Anterior cingulate cortex (tissue), 58 donors: Measurements from ENCODE around the gene MAGI1.
A peak's percentile ranks its signal among the peaks of the same experiment; 100 is the strongest.

Source experiments
- DNase-seq, 58 donors: peaks; one replicate each; lab custom pipeline; 2025; lab: John Stamatoyannopoulos, UW

MAGI1 gene

DNA sequence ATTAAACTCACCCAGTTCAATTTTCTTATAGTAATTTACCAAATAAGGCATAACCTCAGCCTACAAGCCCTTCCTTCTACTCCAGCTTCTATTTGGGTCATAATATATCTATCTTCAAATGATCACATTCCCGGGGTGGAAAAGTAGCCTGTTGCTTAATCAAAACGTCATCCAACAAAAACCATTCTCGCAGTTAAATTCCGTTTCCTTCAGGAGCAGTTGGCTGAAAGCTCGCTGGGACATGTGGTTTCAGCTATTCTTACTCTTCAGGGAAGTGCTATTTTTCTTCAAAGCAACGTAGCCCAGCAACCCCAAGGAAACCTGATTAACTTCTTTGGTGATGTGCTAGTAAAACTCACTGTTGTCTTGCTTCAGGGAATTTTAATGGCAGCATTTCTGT lies 59.6 kb downstream of the MAGI1 start:
- peak in 12 of 58 donors; percentile 3 to 33 (median 12) for DNase-seq

DNA sequence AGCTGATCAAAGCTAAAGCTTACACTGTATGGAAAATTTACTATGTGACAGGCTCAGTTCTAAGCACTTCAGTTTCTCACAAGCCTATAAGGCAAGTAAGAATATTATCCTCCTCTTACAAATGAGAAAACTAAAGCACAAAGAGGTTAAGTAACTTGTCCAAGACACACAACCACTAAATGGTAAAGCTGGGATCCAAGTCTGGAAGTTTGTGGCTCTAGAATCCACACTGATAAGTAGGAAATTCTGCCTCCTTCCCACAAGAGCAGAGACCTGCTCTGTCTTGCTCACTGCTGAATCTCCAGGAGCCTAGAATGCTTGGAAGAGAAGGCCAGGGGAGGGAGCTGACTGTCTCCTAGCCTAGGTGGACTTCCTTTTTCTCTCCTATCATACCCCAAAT lies 60.6 kb downstream of the MAGI1 start:
- no peak for DNase-seq

DNA sequence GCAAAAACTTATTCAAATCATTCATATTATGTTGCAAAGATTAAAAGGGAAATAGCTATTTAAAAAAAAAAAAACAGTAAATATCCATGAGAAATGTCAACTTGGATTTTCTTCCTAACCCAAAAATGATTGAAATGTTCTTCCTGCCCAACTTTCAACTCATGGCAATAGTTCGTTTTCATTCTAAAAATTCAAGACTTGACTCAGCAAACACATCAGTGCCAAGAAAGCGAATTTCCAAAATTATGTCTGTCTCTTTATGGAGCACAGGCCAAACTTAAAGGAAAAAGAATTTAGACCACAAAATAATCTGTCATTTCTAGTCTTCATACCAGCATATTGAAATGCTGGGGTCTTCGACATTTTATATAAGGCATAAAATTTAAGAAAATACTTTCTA lies 63.7 kb downstream of the MAGI1 start:
- DNase-seq = no peak

DNA sequence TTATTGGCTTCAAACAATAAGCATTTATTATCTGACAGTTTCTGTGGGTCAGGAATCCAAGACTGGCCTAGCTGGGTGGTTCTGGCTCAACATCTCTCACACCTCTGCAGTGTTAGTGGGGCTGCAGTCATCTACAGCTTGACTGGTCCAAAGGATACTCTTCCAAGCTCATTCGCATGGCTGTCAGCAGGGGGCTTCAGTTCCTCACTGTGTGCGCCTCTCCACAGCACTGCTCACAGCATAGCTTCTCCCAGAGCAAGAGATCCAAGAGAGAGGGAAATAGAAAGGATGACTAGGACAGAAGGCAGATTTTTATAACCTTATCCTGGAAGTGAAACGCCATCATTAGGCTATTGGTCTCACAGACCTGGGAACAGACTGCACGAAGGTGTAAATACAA lies 64.2 kb downstream of the MAGI1 start:
- DNase-seq = no peak

DNA sequence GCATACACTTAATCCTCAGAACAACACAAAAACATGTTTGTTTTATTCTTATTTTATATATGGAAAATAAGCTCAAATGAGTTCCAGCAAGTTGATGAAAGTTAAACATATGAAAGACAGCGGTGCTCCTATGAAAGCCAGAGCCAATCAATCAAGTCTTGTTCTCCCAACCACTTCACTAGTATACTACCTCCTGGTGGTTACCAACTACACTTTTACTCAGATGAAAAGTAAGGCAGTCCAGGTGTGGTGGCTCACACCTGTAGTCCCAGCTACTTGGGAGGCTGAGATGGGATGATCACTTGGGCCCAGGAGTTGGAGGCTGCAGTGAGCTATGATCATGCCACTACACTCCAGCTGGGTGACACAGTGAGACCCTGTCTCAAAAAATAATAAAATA lies 66.0 kb downstream of the MAGI1 start:
- no peak for DNase-seq

DNA sequence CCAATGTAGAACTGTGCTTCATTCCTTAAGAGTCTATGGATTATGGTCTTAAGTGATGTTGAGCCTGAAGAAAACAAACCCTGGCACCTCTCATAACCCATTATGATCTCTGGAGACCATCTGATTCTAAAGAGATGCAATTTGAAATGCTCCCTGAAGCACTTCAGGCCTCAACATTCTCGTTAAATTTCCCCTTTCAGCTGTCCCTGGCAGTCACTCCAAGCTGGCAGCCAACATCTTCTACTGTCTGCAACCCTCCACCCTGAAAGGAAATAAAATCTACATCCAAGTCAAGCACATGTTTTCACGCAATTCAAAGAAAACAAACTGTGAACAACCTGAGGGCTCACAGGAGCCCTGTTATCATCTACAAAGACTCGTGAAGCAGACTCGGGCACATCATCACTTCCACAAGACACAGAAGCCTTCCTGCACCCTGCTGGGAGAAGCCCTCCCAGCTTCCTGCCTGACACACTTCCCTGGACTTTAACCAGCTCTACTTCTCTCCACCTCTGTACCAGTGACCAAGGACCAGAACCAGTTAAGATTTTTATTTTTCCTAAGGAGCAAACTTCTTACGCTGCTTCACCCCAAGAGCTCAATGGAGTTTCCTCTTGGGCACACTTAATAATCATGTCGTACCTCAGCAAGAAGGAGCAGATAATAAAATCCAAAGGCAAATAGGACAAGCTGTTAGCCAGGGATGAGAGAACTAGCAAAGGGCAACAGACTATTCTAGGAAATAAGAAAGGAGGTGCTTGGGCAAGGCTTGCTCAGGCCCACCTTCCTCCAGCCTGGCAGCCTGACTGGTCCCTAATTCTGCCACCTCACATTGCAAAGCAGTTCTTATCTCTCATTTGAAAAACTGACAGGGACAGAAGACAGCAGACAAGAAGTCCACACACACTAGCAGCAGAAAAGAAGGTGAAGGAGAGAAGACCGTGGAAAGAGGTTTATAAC lies 67.1 kb downstream of the MAGI1 start:
- peak in 1 of 58 donors; percentile 2 for DNase-seq

DNA sequence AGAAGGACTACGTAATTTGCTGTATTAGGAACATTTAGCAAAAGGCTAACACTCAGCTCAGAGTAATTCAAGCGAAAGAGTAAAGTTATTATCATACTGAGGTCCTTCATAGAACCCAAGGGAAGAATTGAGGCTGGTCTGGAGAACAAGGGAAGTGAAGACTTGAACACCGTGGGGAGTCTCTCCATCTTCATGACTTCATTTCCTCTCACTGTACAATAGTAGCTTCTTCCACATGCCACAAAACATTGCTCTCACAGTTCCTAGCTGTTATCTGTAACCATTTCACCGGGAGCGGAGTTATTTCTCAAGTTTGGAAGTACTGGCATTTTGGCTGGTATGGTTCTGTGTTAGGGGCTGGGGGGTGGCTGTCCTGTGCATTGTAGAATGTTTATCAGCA lies 69.7 kb downstream of the MAGI1 start:
- DNase-seq = no peak

DNA sequence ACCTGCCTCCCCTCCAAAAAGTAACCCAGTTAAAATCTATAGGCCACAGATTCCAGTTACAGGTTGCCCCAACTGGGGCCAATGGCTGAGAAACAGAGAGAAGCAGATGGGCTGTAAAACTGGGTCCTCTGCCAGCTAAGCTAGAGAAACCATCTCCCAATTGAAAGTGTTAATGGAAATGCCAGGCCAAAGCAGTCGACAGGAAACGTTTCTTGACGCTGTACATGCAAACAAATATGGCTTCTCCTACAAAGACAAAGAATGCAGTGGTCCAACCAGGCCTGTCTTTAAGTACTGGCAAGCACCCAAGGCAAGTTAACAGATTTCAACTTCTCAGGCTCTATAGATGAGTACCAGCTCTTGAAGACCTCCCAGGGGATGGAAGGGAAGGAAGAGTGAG lies 71.3 kb downstream of the MAGI1 start:
- no peak for DNase-seq

DNA sequence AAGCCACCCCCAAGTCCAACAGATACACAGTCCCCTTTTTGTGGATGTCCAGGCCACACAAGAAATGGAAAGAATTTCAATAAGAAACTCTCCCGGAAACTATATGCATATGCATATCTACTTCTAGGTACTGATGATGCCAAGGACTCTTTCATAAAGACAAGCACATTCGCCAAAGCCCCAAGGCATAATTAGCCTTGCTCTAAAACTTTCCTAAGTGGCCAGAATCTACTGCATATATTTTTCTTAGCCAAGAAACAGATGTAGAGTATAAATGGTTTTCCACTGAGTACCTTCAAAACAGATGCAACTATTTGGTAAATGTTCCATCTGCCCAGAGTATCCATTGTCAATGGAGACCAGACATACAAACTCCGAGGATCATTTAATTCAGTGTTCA lies 73.9 kb downstream of the MAGI1 start:
- no peak for DNase-seq

DNA sequence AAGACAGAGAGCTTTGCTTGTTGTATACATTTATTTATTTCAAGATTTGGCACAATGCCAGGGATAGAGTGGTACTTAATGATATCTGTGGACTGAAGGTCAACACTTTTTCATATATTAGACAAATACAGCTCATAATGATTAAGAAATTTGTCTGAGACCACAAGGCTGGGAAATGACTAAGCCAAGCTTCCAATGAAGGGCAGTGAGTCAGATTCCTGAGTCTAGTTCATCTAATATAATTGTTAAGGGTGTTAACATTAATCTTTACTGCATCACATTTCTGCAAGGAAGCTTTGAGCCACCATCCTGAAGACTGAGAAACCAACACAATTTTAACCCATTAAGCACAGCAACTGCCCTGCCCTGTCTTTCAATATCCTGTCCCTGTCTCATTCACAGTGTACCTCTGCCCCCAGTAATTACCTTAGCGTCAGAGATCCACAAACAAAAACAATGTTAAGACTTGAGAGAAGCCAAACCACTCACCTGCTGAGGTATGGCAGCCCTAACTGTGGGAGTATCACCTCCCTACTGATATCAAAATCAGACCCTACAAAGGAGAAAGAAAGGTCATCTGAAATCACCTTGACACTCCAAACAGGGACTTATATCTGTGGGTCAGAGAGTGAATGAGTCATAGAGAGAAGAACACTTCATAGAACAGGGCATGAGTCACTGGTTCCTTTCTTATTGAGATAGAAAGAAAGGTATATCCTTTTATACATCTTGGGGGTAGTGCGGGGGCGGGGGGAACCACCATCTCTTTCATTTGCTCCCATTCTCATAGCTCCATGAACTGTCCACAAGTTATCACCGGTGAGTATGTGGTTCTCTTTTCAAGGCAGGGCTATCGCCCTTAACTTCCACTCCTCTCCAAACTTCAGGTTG lies 74.7 kb downstream of the MAGI1 start:
- DNase-seq = no peak

DNA sequence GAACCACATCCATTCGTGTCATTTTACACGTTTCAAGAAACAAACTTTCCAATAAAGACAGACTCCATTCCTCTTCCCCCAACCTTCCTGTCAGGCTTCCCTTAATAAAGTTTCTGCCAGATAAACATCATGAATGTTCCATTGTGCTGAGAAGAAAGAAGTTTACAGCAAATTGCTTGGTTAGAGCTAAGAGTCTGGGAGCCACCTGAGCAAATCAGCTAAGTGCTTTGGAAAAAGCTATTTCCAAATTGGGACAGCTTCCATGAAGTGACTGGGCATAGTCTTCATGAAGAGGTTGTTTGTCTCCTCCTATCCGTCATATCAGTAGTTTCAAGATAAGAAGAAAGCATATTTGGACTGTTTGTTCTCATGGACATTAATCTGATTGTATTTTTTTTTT lies 77.0 kb downstream of the MAGI1 start:
- no peak for DNase-seq

DNA sequence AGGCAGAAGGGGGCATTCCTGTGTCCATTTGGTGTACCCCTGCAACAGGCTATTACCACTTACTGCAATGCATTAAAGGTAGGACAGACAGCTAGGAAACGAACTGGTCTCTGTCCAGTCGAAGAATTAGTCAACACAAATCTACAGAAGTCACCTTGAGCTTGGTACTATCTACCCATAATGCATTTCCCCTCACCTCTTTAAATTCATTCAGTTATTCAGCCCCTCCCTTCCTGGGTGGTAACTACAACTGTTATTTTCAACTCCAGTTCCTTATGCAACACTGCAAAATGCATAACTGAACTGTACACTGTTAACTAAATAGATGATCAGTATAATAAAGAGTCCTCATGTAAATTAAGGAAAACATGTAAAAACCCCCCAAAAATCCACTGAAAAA lies 77.6 kb downstream of the MAGI1 start:
- no peak for DNase-seq

DNA sequence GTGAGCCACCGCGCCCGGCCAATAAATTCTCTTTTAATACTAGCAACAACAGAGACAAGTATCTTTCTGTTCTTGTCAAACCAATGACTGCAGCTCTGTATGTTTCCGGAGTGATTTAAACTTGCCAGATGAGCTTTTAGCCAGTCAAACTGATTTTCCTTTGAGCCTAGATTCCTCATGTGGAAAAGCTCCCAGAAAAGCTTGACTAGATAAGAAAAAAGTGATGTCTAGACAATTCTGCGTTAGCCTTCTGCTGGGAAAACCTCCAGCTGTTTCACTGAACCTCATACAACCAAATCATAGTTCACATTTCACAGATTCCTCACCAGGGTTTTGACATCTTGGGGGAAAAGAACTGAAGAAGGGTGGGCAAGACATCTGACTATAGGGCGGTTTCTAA lies 78.6 kb downstream of the MAGI1 start:
- DNase-seq = no peak

DNA sequence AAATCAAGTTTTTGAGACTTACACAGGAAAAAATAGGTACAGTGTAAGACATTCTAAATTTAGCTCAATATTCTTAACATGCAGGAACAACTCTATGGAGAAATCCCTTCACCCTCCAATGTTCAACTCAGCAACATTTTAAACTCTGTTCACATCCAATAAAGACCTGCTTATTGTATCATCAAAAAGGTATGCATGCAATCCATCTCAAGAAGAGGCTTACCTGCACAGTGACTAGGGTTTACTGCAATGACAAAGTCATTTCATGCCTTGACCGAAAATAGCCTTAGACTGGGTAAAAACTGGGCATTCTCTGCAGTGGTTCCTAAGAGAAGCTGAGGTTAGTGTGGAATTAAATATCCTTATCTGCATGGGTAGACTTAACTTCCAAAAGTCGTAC lies 80.5 kb downstream of the MAGI1 start:
- no peak for DNase-seq

DNA sequence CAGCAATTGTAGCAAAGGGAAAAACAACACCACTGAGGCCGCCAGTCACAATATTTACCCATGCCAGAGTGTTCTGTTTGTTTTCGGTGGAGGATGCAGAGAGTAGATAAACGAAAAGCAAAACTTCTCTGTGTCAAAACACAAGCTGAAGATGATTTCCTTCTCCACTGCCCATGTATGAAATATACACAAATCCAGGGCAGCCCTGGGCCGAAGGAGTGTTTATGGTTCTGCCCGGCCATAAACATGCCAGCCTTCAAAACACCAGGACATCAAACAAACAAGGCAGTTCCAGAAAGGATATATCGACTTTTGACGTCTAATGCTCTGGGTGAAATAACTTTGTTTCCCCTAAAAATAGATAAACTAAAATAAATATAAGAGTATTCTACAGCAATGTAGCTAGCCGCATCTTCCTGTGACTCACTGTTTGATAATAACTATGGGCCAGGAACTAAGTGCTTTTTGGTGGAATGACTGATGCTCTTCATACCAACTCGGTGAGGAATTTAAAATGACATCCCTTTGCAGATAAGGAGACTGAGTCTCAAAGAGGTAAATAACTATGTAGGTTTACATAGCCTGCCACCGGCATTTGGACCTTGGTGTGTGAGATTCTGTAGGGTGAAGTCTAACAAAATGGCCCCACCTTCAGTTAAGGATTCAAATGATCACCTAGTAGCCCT lies 82.8 kb downstream of the MAGI1 start:
- no peak for DNase-seq

DNA sequence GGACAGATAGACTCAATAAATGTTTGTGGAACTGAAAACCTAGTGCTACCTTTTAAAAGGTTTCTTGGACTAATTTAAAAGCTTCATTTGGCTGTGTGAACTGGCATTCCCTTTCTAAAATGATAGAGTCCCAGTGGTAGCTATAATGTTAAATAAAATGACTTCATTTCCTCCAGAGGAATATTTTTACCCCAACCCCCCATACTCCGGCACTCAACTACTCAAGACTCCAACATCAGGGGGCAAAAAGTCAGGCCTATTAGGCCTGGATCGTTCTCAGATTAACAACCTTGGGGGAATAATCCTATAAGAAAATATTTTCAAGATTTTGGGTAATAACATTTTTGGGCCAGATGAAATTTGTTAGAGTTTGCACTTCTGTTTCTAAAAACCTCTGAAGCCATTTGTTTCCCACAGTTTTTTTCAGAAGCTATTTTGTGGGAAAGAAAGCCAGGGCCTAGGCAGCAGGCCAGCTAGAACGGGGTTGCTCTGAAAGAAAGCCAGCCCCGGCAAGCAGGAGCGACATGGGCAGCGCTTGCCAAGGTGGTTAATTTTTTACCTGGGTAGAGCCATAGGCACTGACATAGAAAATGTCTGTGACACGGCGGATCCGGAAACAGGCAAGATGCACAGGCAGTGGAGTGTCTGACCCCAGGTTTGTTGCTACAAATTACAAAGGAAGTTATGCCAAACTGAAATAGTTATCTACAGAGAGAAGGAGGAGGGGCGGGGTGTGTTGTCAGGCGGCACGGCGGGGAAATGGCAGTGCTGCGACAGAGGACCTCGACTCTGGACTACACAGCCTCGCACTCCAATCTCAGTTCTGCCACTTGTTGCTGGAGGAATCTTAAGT lies 84.6 kb downstream of the MAGI1 start:
- DNase-seq = peak in 39 of 58 donors; percentile 5 to 55 (median 18)

DNA sequence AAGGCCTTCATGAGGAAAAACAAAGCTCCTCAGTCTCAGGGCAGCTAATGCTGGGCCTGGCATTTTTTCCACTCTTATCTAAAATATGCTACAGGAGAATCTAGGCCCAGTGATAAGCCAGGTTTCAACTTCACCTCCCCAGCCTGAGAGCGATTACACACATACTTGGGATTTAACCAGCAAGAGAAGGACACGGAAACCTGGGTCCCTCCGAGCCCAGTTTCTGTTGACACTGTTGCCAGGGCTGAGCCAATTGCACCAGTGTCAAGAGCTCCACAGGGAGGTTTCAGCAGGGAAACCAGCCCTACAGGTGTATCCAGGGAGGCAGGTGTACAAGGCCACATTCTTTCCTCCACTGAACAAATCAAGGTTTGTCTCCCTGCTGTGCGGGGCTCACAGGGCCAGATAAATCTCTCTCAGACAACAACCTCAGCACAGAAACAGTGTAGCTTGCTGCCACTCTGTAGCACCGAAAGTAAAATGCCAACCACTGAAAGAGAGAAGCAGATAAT lies 85.4 kb downstream of the MAGI1 start:
- peak in 1 of 58 donors; percentile 2 for DNase-seq

DNA sequence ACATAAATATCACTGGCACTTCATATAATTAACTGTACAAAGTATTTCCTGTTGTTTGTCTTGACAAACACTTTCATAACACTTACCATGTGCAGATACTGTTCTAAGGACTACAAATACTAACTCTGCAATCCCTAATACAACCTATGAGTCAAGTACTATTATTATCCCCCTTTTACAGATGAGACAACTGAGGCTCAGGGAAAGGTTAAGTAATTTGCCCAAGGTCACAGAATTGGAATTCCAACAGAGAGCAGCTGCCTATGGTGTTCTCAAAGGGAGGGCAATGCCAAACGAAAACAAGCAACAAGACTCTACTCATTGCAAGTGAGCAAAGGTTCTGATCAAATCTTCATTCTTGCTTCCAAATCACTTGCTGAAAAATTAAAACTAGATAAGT lies 85.9 kb downstream of the MAGI1 start:
- DNase-seq = no peak

DNA sequence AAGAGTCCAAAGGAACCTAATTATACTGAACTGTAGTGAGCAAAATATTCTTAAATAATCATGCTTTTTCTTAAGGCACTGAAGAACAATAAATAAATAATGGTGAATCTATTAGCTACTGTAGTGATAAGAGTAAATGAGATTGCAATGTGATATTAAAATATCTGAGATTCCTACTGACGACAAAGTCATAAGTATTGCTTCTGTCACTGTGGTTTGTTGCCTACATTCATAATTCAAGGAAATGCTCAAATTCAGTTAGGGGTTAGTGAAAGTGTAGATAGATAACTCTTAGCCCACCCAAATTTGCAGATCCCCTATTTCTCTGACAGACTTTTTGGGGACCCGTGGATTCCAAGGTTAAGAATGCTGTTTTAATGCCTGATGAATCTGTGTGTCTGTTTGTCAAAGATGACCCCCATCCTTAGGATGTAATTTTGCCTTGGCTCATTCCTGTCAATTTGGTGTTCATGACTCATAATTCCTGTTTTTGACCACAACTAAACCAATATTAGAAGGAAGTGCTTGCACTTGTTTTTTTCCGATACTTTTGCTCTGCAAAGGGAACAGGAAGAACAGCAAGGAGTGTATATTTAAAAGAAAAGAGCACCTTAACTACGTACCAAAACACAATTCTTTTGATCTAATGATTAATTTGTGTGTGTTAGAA lies 86.7 kb downstream of the MAGI1 start:
- DNase-seq = no peak
